HG02938 (cell line): ENCODE results near the gene SLFNL1.

Experiments used
- ATAC-seq: cut with Tn5 transposase; IDR thresholded peaks from one replicate; pipeline ENCODE4 v1.9.1; 2021; ENCODE audit warnings: mild to moderate bottlenecking, moderate library complexity; ENCODE audit not compliant: unreplicated experiment

Gene SLFNL1

DNA sequence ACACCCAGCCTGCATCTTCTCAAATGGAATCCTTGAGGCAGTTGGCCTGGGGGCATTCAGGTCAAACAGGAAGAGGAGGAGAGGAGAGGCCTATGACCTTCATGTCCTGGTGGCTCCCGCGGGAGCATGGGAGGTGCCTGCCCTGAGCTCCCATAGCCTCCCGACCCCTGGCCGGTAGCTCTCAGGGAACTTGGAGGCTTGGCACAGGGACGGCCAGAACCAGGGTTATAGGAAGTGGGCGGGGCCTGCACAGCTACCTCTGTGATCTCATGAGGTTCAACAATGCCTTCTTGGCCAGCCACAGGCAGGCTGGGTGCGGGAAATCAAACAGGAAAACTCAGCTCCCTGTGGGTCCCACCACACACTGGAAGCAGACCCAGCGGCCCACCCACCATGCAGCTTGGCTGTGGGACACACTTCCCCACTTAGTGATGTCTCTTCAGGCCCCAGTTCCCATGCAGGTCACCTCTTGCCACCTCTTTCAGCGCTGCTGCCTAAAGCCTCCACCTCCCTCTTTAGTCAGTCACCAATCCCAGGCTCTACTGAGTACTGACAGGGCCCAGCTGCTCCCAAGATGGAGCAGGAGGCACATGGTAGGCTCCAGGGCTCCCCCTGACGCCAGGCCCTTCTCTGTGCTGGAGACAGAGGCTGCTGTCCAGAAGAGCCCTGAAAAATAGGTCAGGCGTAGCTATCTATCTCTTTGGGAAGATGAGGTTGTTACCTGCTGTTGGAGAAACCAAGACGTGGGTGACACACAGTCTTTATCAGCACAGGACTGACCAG lies at the start of gene SLFNL1:
Gene SLFNL1 (minus strand): TSS at position 200 of the 783 bp plus-strand sequence. CDS start 1,065 bp downstream, outside the sequence.
- ATAC-seq, result no peak

- ATAC-seq, result no peak
These were observed 35.4 kb upstream of the SLFNL1 start for GRCh38 chr1:41056907-41057306.

- no peak for ATAC-seq
These were observed 31.8 kb upstream of the SLFNL1 start for GRCh38 chr1:41053316-41053715.

- ATAC-seq, result no peak
These were observed 29.5 kb upstream of the SLFNL1 start for GRCh38 chr1:41051022-41051421.

DNA sequence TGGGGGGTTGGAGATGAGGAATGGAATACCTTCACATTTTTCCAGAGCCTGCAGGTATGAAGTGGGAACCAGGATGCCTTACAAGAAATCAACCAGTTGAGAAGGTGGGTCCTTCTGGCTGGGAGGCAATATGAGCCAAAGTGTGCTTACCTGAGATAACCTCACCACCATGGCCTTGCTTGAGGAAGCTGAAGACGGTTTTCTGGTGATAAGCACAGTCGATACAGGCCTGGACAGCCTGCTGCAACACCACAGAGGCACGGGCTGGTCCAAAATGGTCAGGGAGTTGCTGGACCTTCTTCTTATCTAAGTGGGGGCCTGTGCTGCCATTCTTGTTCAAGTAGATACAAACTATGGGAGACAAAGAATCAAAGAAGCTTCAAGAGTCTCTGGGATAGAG lies 27.0 kb upstream of the SLFNL1 start:
- no peak for ATAC-seq

- ATAC-seq, result no peak
These were observed 24.8 kb upstream of the SLFNL1 start for GRCh38 chr1:41046347-41046775.

- no peak for ATAC-seq
These were observed 24.2 kb upstream of the SLFNL1 start for GRCh38 chr1:41045740-41046139.

- ATAC-seq, result no peak
These were observed 22.7 kb upstream of the SLFNL1 start for GRCh38 chr1:41044187-41044586.

DNA sequence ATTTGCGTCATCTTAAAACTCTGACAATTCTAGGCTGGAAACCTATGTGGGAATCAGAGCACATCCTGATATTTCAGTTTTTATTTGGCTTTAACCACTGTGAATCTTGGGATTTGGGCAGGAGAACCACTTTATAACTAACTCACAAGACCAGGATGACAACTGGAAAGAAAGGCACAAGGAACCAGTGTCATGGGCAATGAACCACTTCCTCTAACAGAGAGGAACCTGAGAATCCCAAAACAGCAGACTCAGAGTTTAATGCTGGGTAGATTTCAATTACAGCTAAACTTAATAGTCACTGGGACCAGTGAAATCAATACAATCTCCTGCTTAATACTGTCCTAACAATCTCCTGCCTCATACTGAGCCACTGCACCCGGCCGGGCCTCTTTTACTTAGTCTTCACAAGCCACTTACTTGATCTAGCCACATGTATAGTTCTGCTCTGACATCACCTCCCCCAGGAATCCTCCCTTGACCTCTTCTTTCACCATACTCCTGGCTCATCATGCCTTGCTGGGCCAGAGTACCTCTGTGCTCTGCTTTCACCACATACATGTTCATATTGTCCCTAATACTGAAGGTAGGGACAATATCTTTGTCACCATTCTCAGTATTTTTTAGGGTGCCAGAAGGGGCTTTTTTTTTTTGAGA lies 20.2 kb upstream of the SLFNL1 start:
- ATAC-seq, result no peak

DNA sequence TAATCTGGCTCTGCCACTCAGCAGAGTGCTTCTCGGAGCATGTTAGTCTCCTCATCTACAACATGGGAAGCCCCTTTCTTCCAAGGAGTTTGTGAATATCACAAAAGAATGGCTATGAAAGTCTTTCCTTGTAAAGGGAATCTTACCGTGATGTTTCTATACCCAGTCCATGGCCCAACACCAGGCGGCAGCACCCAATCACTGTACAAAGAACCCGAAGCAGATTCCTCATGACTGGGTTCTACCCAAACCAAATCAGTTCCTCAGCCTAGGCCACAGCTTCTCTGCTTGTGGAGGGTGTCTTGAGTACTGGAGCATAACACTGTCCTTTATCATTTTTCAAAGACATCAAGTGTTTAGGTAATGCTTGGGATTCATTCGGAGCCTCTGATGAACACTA lies 16.6 kb upstream of the SLFNL1 start:
- ATAC-seq, result no peak

- no peak for ATAC-seq
These were observed 15.8 kb upstream of the SLFNL1 start for GRCh38 chr1:41037116-41037903.

GRCh38 chr1:41033272-41033671 lies 11.7 kb upstream of the SLFNL1 start:
- no peak for ATAC-seq

- ATAC-seq, result no peak
These were observed 10.6 kb upstream of the SLFNL1 start for GRCh38 chr1:41032147-41032546.

- ATAC-seq, result no peak
These were observed 9.5 kb upstream of the SLFNL1 start for GRCh38 chr1:41030872-41031616.

DNA sequence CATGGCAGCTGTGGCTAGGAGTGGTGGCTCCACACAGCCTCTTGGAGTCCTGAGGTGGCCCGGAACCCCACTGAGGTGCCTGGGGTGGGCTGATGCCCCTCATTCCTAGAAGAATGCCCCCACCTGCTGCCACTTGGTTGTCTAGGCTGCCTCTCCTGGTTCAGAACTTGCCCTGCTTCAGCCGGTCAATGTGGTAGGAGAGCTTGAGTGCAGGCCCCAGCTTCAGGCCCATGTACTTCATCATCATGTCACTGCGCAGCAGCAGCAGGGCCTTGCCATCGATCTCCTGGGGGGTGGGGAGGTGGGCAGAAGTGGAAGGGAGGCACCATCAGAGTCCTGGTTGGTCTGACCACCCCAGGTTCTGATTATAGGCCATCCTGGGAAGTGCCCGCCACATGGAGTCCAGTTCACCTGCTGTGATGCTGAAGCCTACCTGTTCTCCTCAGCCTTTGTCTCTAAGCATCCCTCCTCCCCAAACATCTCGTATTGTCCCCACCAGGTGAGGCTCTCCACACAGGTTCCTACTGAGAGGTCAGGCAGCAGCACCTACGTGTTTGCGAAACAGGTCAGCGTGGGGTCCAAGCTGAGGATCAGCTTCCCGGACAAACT lies 6.6 kb upstream of the SLFNL1 start:
- ATAC-seq, result no peak

- no peak for ATAC-seq
These were observed 4.7 kb upstream of the SLFNL1 start for GRCh38 chr1:41025979-41026819.

GRCh38 chr1:41024953-41025352 lies 3.4 kb upstream of the SLFNL1 start:
- no peak for ATAC-seq

- no peak for ATAC-seq
These were observed 1.9 kb upstream of the SLFNL1 start for GRCh38 chr1:41023279-41023990.

- ATAC-seq, result no peak
These were observed 899 bp upstream of the SLFNL1 start for GRCh38 chr1:41022424-41022823.
